Cardiac muscle cell (in vitro differentiated cells and primary cell): ENCODE data around the gene MYADML2. TPM values are rescaled to one million over a fixed set of nuclear protein-coding genes. Genes with fewer than 3 reads are reported as not detected.

Experiments
- DNase-seq, 2 donors: peaks; one replicate each; pipeline versions ENCODE4 v3.0.0 to v3.0.0-alpha.2; 2010 to 2017; ENCODE audit warnings: low read depth in 1 of 2, low spot score in 1 of 2
- H3K27ac ChIP-seq: fragments of 200-600 bp; sonication (generic); 2 replicates; pipeline ENCODE4 v1.5.1; 2016
- H3K27me3 ChIP-seq: fragments of 200-600 bp; sonication (generic); 2 replicates; pipeline ENCODE4 v1.6.0; 2016; ENCODE audit warnings: control low read depth
- H3K36me3 ChIP-seq: fragments of 200-600 bp; sonication (generic); 2 replicates; pipeline ENCODE4 v1.5.1; 2016; ENCODE audit warnings: control low read depth
- H3K4me1 ChIP-seq: fragments of 200-600 bp; sonication (generic); 2 replicates; pipeline ENCODE4 v1.8.1; 2017; ENCODE audit warnings: low read depth, mild to moderate bottlenecking, mixed run types
- H3K4me3 ChIP-seq: fragments of 200-600 bp; sonication (generic); 2 replicates; pipeline ENCODE4 v1.5.1; 2016; ENCODE audit warnings: mild to moderate bottlenecking
- H3K9me3 ChIP-seq: fragments of 200-600 bp; sonication (generic); 2 replicates; pipeline ENCODE4 v1.5.1; 2017; ENCODE audit warnings: low read depth, mild to moderate bottlenecking, control low read depth
- polyA plus RNA-seq: library from polyadenylated mRNA; unstranded; fragments of >200 nt; fragmentation: Nextera tagmentation; extraction: Ambion mirVana; gene quantifications from 2 replicates; pipeline ENCODE4 v1.2.1, GENCODE V29; 2016
- total RNA-seq: library from RNA; depleted of rRNA; stranded (reverse); fragments of >200 nt; gene quantifications from 2 replicates; pipeline ENCODE4 v1.2.3, GENCODE V29; 2016
- TF ChIP-seq, protein P1 (sequence below): IDR thresholded peaks from 2 replicates; pipeline ENCODE4 v1.5.1; 2012; ENCODE audit warnings: low read depth, mild to moderate bottlenecking, low read length

The MYADML2 gene
- total and polyA plus RNA-seq, 2 experiments from 2014 or later = 17.1 to 22.8 TPM

DNA sequence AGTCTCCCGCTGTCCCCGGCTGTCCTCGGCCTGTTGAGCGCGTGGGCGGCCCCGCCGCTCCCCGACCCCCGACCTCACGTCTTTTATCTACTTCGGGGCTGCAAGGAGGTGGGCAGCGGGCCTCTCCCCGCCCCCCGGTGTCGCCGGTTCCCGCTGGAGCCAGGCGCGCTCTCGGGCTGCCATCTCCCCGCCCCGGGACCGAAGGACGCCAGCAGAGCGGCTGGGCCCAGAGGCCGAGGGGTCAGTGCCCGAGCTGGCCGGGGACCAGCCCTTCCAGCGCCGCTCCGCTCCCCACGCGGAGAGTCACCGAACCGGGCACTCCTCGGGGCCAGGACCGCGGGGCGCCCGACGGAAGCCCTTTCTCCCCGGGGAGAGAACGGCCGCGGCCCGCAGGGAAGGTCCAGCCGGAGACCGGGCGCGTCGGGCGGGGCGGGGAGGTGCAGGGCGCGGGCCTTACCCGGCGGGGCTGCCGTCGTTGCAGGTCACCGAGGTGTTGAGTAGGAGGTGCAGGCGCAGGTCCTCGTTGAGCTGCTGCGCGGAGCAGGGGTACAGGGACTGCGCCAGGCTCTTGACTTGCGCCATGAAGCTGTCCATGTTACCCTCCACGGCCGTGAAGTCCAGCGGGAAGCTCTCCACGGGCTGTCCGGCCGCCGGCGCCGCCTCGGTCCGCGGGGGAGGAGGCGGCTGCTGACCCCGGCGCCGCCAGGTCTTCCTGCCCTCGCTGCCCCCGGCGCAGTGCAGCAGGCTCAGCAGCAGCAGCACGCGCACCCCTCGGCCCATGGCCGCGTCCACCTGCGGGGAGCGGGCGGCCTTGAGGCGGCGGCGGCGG lies 13.3 kb upstream of the MYADML2 start:
- DNase-seq = no peak
- Histone ChIP-seq H3K27me3 (peaks cover 63% of the 10 kb centered on the region), H3K27ac (no peak overlapping the region), H3K4me1 (no peaks in the 10 kb centered on the region), H3K4me3 (peak overlapping the region; percentile 30), H3K9me3 (no peaks in the 10 kb centered on the region), H3K36me3 (no peaks in the 10 kb centered on the region)
- TF ChIP-seq, protein P1, sequence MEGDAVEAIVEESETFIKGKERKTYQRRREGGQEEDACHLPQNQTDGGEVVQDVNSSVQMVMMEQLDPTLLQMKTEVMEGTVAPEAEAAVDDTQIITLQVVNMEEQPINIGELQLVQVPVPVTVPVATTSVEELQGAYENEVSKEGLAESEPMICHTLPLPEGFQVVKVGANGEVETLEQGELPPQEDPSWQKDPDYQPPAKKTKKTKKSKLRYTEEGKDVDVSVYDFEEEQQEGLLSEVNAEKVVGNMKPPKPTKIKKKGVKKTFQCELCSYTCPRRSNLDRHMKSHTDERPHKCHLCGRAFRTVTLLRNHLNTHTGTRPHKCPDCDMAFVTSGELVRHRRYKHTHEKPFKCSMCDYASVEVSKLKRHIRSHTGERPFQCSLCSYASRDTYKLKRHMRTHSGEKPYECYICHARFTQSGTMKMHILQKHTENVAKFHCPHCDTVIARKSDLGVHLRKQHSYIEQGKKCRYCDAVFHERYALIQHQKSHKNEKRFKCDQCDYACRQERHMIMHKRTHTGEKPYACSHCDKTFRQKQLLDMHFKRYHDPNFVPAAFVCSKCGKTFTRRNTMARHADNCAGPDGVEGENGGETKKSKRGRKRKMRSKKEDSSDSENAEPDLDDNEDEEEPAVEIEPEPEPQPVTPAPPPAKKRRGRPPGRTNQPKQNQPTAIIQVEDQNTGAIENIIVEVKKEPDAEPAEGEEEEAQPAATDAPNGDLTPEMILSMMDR = no peak

DNA sequence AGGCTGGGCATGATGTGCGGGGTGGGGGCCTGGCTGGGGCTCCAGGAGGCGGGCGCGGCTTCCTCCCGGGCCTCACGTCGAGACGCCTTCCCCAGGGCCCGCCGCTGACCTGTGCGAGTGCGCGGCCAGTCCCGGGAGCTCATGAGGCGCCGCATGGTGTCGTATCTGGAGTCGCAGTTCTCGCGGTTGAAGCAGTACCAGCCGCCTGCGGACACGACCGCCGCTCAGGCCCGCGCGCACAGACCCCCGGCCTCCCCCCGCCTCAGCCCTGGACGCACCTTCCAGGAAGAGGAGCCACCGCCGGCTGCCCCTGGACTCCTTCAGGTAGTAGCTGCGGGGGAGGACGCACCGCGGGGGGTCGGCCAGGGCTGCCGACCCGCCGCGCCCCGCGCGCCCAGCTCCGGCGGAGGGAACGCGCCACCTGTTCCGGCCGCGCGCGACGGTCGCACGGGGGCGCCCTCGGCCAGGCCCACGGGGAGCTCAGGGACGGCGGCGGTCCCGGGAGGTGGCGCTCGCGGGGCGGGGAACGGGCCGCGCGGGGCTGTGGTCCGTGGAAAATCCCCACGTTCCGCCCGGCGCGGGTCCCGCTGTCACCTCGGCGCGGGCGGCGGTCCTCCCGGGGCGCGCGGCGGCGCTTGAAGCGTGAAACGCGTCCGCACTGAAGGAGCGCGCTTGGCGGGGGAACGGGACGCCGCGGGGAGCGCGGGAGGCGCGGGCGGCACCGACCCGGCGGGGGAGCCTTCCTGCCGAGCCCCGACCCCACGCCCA lies 12.5 kb upstream of the MYADML2 start:
- H3K36me3 ChIP-seq = no peaks in the 10 kb centered on the region
- no peak overlapping the region for H3K27ac ChIP-seq
- peak overlapping the region; percentile 30 for H3K4me3 ChIP-seq
- H3K9me3 ChIP-seq = no peaks in the 10 kb centered on the region
- H3K4me1 ChIP-seq = no peaks in the 10 kb centered on the region
- H3K27me3 ChIP-seq = peaks cover 63% of the 10 kb centered on the region
- DNase-seq = peak; percentile 57 to 74
- TF ChIP-seq, protein P1 = peak; percentile 46

DNA sequence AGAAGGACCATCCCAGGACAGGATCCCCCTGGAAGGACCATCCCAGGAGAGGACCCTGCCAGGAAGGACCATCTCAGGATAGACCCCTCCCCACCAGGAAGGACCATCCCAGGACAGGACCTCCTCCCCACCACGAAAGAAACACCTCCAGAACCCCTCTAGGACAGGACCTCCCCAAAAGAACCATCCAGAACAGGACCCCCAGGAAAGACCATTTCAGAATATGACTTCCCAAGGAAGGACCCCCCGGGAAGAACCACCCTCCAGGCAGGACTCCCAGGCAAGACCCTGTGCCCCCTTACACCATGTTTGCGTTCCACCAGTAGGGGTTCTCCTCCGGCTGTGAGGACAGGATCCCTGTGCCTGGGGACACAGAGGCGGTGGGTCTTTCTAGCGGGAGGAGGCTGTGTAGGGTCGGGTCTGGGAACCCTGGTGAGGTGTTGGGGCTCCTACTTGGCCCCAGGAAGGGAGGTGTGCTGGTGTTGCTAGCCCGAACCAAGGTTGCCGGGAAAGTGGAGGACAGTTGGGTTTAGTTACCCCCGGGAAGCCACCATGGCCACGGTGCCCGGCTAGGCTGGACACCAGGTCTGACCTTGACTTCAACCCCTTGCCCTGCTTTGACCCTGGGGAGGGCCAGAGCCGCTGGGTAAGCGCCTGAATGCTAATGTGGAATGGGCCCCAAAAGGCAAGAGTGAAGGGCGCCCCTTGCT lies 11.8 kb upstream of the MYADML2 start:
- H3K4me1 ChIP-seq = no peaks in the 10 kb centered on the region
- H3K9me3 ChIP-seq = no peaks in the 10 kb centered on the region
- TF ChIP-seq, protein P1 = no peak
- no peak overlapping the region for H3K27ac ChIP-seq
- no peaks in the 10 kb centered on the region for H3K36me3 ChIP-seq
- peaks cover 58% of the 10 kb centered on the region for H3K27me3 ChIP-seq
- H3K4me3 ChIP-seq = peak overlapping the region; percentile 30
- no peak for DNase-seq

DNA sequence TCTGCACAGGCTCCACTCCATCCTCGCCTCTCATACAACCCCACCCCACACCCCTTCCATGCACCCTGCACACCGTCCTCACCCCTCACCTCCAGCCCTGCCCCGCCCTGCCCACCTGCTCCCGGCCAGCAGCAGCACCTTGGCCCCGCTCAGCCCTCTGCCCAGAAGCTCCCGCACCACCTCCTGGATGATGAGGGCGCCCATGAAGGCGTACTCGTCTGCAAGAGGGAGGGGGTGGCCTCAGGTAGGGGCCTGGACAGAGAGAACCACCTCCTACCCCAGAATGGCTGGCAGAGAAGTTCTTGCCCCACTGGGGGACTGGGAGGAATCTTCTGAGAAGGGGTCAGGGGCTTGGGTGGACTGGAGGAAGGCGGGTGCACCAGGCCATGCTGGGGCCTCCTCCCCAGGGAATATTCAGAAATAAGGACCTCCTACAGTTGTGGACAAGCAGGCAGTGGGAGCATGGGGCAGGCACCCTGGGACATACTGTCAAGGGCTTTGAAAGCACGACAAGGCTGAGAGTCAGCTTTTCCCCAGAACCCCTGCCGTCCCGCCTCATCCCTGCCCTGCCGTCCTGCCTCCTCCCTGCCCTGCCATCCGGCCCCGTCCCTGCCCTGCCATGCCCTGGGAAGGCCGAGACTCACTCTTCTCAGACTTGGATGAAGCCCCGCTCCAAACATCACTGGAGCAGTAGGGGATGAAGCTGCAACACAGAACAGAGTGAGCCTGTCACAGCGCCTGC lies 10.8 kb upstream of the MYADML2 start:
- H3K4me3 ChIP-seq = no peak overlapping the region
- H3K9me3 ChIP-seq = no peaks in the 10 kb centered on the region
- peaks cover 48% of the 10 kb centered on the region for H3K27me3 ChIP-seq
- H3K36me3 ChIP-seq = no peaks in the 10 kb centered on the region
- H3K27ac ChIP-seq = no peak overlapping the region
- DNase-seq = no peak
- TF ChIP-seq, protein P1 = no peak
- H3K4me1 ChIP-seq = no peaks in the 10 kb centered on the region
